OCI-LY7 (cell line): ENCODE measurements around the gene LGALS9. TPM values are rescaled to one million over a fixed set of nuclear protein-coding genes. Genes with fewer than 3 reads are reported as not detected.
"Not testable (repeated sequence)": the region's sequence is repeated elsewhere in the genome, so short reads cannot be mapped to it uniquely, and the experiment has no call there.

ENCODE experiments used
- BruUV-seq: library from RNA; stranded (reverse); fragments of 400-500 nt; replicated peaks from 2 replicates; lab custom pipeline; 2021; lab: Mats Ljungman, UMichigan
- CTCF ChIA-PET: fragments of 300-600 bp; sonication (Branson Sonifier 250); formaldehyde crosslinking; loops from one replicate; lab custom pipeline; 2022; ENCODE audit warnings: antibody characterized with exemption; ENCODE audit not compliant: unreplicated experiment; lab: Charles Lee
- POLR2A ChIA-PET: fragments of 300-600 bp; sonication (Branson Sonifier 250); formaldehyde crosslinking; loops from one replicate; lab custom pipeline; 2022; ENCODE audit warnings: antibody characterized with exemption; lab: Charles Lee
- DNase-seq: peaks from one replicate; pipeline ENCODE4 v3.0.0-alpha.2; 2015; ENCODE audit warnings: low spot score
- H2AFZ ChIP-seq: fragments of 200-600 bp; sonication (generic), shearing (Covaris generic); 2 replicates; pipeline ENCODE4 v1.6.1; 2014; ENCODE audit warnings: mild to moderate bottlenecking, antibody characterized with exemption, low read length, moderate library complexity
- H3K27ac ChIP-seq: fragments of 200-600 bp; sonication (generic); 2 replicates; pipeline ENCODE4 v1.5.1; 2014; ENCODE audit warnings: mixed run types, low read depth, mild to moderate bottlenecking, moderate library complexity, low read length, inconsistent platforms; ENCODE audit not compliant: poor library complexity, severe bottlenecking
- H3K36me3 ChIP-seq: fragments of 200-600 bp; sonication (generic); 2 replicates; pipeline ENCODE4 v1.6.1; 2014; ENCODE audit warnings: mild to moderate bottlenecking, antibody characterized with exemption, low read length, moderate library complexity, mixed read lengths; ENCODE audit not compliant: insufficient read depth
- H3K4me1 ChIP-seq: fragments of 200-600 bp; sonication (generic); 2 replicates; pipeline ENCODE4 v1.5.1; 2014; ENCODE audit warnings: mild to moderate bottlenecking, low read length; ENCODE audit not compliant: insufficient read depth, poor library complexity, severe bottlenecking
- H3K4me2 ChIP-seq: fragments of 200-600 bp; sonication (generic); 2 replicates; pipeline ENCODE4 v1.6.1; 2014; ENCODE audit warnings: mild to moderate bottlenecking, low read length
- H3K4me3 ChIP-seq: fragments of 200-600 bp; sonication (generic); 2 replicates; pipeline ENCODE4 v1.5.1; 2014; ENCODE audit warnings: mild to moderate bottlenecking, low read depth, low read length; ENCODE audit not compliant: poor library complexity, severe bottlenecking
- H3K79me2 ChIP-seq: fragments of 200-600 bp; sonication (generic); 2 replicates; pipeline ENCODE4 v1.6.1; 2016; ENCODE audit warnings: low read depth, mild to moderate bottlenecking, low read length, moderate library complexity, mixed read lengths; ENCODE audit not compliant: insufficient read depth
- H3K9me2 ChIP-seq: fragments of 200-600 bp; sonication (generic); 2 replicates; pipeline ENCODE4 v1.6.1; 2016; ENCODE audit warnings: mild to moderate bottlenecking, low read length, mixed read lengths; ENCODE audit not compliant: insufficient read depth
- H3K9me3 ChIP-seq: fragments of 200-600 bp; sonication (generic); 2 replicates; pipeline ENCODE4 v1.6.1; 2014; ENCODE audit warnings: mild to moderate bottlenecking, mixed run types, low read length, mixed read lengths
- H4K20me1 ChIP-seq: fragments of 200-600 bp; sonication (generic); 2 replicates; pipeline ENCODE4 v1.6.1; 2014; ENCODE audit warnings: mild to moderate bottlenecking, antibody characterized with exemption, low read length, moderate library complexity, mixed read lengths; ENCODE audit not compliant: insufficient read depth
- EZH2phosphoT487 ChIP-seq: fragments of 200-600 bp; sonication (generic); IDR thresholded peaks from 2 replicates; pipeline ENCODE4 v1.6.1; 2018; ENCODE audit warnings: low read depth, borderline replicate concordance, mild to moderate bottlenecking, mixed run types, antibody characterized with exemption, low read length, moderate library complexity, mixed read lengths
- intact Hi-C: fragments of 100-400 bp; cut with micrococcal nuclease; formaldehyde crosslinking; loops from one replicate; pipeline ENCODE4 v1.10.0; 2022; ENCODE audit not compliant: unreplicated experiment
- total RNA-seq, 2 experiments: library from RNA; depleted of rRNA in 1 of 2; stranded (reverse); fragments of >200 nt in 1 of 2; shearing (Covaris generic) in 1 of 2; gene quantifications; 2 replicates each; pipeline ENCODE4 v1.2.3, GENCODE V29; 2014 to 2022
- TF ChIP-seq, protein P1 (sequence below): fragments of 200-600 bp; sonication (generic); conservative IDR thresholded peaks from 2 replicates; pipeline ENCODE4 v1.5.1; 2014; ENCODE audit warnings: mild to moderate bottlenecking, antibody characterized with exemption, low read length, moderate library complexity, mixed read lengths

LGALS9 gene
- total RNA-seq, 2 experiments from 2014 or later: 2.2 to 4.2 TPM

DNA sequence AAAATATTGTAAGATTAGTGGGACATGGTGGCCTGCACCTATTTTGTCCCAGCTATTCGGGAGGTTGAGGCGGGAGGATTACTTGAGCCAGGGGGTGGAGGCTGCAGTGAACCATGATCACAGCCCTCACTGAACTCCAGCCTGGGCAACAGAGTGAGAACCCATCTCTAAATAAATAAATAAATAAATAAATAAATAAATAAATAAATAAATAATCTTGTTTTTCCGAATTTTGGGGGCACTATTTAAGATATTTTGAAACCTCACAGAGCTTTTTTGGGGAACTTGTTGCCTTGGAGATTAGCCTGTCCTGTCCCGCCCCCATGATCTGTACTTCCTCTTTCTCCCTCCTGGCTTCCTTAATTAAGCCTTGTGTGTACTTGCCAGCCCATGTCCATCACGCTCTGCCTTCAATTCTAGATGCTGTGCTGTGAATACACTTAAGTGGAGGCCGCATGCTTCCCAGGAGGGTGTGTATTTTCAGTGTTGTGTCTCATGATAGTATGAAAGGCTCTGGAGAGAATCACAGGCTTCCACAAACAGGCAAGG lies 4.4 kb downstream of the LGALS9 start:
- peak overlapping the region; percentile 51 for H3K4me2 ChIP-seq
- no peaks in the 10 kb centered on the region for H3K9me3 ChIP-seq
- H4K20me1 ChIP-seq: no peaks in the 10 kb centered on the region
- no peak overlapping the region for H3K27ac ChIP-seq
- no peaks in the 10 kb centered on the region for H3K9me2 ChIP-seq
- peak overlapping the region; percentile 90 for H2AFZ ChIP-seq
- no peaks in the 10 kb centered on the region for H3K36me3 ChIP-seq
- intact Hi-C loops: no loop called here
- H3K4me1 ChIP-seq: peaks cover 19% of the 10 kb centered on the region
- H3K79me2 ChIP-seq: no peaks in the 10 kb centered on the region
- H3K4me3 ChIP-seq: no peak overlapping the region
- TF ChIP-seq, protein P1, sequence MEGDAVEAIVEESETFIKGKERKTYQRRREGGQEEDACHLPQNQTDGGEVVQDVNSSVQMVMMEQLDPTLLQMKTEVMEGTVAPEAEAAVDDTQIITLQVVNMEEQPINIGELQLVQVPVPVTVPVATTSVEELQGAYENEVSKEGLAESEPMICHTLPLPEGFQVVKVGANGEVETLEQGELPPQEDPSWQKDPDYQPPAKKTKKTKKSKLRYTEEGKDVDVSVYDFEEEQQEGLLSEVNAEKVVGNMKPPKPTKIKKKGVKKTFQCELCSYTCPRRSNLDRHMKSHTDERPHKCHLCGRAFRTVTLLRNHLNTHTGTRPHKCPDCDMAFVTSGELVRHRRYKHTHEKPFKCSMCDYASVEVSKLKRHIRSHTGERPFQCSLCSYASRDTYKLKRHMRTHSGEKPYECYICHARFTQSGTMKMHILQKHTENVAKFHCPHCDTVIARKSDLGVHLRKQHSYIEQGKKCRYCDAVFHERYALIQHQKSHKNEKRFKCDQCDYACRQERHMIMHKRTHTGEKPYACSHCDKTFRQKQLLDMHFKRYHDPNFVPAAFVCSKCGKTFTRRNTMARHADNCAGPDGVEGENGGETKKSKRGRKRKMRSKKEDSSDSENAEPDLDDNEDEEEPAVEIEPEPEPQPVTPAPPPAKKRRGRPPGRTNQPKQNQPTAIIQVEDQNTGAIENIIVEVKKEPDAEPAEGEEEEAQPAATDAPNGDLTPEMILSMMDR: no peak
- no peak for TF ChIP-seq EZH2phosphoT487
- POLR2A ChIA-PET: no interaction called here
- CTCF ChIA-PET: no interaction called here
- peak; percentile 66 for DNase-seq
- BruUV-seq: no TSS peak

DNA sequence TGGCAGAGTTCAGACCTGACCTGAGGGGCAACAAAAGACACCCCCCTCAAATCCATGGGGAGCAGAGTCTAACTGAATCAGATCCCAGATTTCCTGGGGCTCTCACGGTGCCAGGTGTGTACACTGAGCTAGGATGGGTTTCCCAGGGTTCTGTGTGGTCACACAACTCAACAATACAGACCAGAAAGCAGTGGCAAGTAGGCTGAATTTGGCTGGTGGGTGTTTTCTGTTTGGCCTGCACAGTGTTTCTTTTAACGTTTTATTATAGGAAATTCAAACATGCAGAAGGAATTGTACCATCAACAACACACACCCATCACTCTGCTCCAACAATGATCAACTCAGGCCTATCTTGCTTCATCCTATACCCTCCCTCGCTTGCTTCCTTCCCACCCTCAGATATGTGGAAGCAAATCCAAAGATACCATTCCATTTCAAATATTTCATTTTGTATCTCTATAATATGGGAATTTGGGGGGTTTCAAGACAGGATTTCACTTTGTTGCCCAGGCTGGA lies 5.1 kb downstream of the LGALS9 start:
- H3K36me3 ChIP-seq, H3K27ac ChIP-seq, H3K4me3 ChIP-seq, H3K79me2 ChIP-seq, H4K20me1 ChIP-seq, POLR2A ChIA-PET, CTCF ChIA-PET, BruUV-seq, H3K4me2 ChIP-seq, intact Hi-C loops, DNase-seq, H3K9me3 ChIP-seq, H3K9me2 ChIP-seq: not testable (repeated sequence)
- Histone ChIP-seq H2AFZ (peak overlapping the region; percentile 90), H3K4me1 (peaks cover 19% of the 10 kb centered on the region)

DNA sequence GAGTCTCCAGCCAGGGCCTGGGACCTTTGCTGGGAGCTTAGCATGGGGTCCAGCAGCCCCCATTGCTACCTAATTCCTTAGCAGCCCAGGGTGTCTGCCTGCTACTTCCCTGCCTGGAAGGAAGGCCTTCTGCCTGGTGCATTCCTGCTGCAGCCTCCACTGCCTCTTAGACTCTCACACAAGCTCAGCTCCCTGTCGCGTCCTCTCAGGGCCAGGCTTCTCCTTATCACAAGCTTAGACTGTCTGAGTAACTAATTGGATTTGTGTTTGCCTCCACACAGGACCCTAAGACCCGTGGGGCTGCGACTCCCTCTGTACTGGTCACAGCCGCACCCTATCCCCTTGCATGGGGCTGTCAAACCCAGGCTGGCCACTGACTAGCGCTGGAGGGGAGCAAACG lies 6.8 kb downstream of the LGALS9 start:
- H3K4me2 ChIP-seq, POLR2A ChIA-PET, H3K4me3 ChIP-seq, intact Hi-C loops, H2AFZ ChIP-seq, H3K36me3 ChIP-seq, CTCF ChIA-PET, BruUV-seq, H3K9me2 ChIP-seq, H3K27ac ChIP-seq, H4K20me1 ChIP-seq, H3K79me2 ChIP-seq, H3K9me3 ChIP-seq, DNase-seq: not testable (repeated sequence)
- H3K4me1 ChIP-seq: peaks cover 13% of the 10 kb centered on the region

DNA sequence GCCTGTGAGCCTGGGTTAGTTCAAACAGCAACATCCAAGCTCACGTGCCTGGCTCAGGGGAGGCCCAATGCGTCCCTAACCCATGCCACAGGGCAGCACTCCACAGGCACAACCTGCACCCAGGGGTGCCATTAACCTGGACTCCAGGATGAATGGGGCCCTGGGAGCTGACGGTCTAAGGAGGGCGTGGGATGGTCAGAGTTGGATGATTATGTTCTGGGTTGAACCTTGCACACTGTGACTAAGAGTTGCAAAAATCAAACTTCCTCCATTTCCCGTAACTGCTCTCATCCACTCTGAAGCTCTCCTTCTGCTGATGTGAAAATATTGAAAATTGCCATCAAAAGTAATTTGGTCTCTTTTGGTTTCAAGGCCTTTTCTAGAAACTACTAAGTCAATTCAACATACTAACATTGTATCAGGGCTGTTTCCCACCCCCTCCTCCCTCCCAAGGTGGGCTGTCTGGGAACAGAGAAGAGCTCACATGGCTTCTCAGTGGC lies 7.5 kb downstream of the LGALS9 start:
- H3K79me2 ChIP-seq, POLR2A ChIA-PET, H3K9me2 ChIP-seq, H3K4me2 ChIP-seq, BruUV-seq, H3K27ac ChIP-seq, DNase-seq, H4K20me1 ChIP-seq, H3K4me3 ChIP-seq, H3K36me3 ChIP-seq, H2AFZ ChIP-seq, CTCF ChIA-PET, H3K9me3 ChIP-seq, intact Hi-C loops: not testable (repeated sequence)
- H3K4me1 ChIP-seq: peaks cover 13% of the 10 kb centered on the region
